ENCODE measurements around the gene SAC3D1. TPM values are rescaled to one million over a fixed set of nuclear protein-coding genes. Genes with fewer than 3 reads are reported as not detected.

The SAC3D1 gene
- total and polyA plus RNA-seq, 9 of the 15 experiments (the other 6 are each of a cell fraction or from before 2014, with no cell fraction given), result 0.20 to 35.2 (median 5.8) TPM

DNA sequence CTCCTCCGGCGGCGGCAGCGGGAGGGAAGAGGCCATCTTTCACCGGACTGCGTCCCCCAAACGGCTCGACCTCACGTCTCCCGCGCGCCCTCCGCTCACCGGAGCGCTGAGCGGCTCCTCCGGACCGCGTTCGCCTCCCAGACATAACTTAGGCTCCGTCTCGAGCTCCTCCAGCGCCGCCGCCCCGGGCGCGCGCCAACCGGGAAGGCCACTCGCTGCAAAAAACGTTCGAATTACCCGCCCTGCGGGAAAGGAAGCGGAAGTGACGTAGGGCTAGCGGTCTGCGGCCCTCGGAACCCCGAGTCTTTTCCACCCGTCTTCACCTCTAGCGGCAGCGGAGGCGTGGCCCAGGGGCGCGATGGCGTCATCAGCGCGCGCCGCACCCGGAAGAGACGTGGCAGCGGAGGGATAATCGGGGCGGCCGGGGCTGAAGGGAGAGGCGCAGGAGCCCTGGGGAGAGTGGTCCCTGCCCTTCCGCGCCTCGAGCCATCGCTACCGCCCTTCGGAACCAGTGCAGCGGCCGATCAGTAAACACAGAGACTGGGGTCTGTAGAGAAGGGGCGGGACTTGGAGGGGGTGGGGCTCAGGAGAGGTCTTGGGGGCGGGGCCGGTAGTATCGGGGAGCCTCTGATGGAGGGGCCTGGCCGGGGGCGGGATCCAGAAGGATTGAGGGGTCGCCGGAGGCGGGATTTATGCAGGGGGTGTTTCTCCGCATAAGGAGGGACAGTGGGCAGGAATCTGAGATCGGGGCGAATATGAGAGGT, 43.0 kb downstream of the SAC3D1 start, which contains the start of the genes CDCA5 and ZFPL1 (continued):
- 0 out of 2 replicates have a peak, but pooled peaks have one; percentile 76 for TF ChIP-seq ZNF12 (CRISPR knock-in tag; IDR thresholded peaks at IDR 0.05)
- TF ChIP-seq PURB (CRISPR knock-in tag; IDR thresholded peaks at IDR 0.05; ENCODE audit: low read depth), result no peak
- TF ChIP-seq HNRNPH1 (optimal IDR thresholded peaks at IDR 0.05; ENCODE audit: low read depth, low read length), result no peak
- TF ChIP-seq NONO (IDR thresholded peaks at IDR 0.05; ENCODE audit: low read depth in 2 of 2, low read length in 1 of 2), result peak in 1 of 2 experiments; percentile 58; a peak in 1 of 4 replicates
- no peak for TF ChIP-seq HOMEZ (CRISPR knock-in tag; IDR thresholded peaks at IDR 0.05)
- TF ChIP-seq CBX8 (IDR thresholded peaks at IDR 0.05; ENCODE audit: borderline replicate concordance, extremely low read depth, low read depth, low read length, poor library complexity, severe bottlenecking), result no peak
- TF ChIP-seq, protein P1, sequence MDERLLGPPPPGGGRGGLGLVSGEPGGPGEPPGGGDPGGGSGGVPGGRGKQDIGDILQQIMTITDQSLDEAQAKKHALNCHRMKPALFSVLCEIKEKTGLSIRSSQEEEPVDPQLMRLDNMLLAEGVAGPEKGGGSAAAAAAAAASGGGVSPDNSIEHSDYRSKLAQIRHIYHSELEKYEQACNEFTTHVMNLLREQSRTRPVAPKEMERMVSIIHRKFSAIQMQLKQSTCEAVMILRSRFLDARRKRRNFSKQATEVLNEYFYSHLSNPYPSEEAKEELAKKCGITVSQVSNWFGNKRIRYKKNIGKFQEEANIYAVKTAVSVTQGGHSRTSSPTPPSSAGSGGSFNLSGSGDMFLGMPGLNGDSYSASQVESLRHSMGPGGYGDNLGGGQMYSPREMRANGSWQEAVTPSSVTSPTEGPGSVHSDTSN (CRISPR knock-in tag; IDR thresholded peaks at IDR 0.05; ENCODE audit: low read depth), result no peak
- TF ChIP-seq, protein P1 (tag; conservative IDR thresholded peaks at IDR 0.05; ENCODE audit: low read depth), result no peak
- TF ChIP-seq HSF4 (CRISPR knock-in tag; IDR thresholded peaks at IDR 0.05; ENCODE audit: borderline replicate concordance), result no peak
- no peak for TF ChIP-seq GTF2B (IDR thresholded peaks at IDR 0.05; ENCODE audit: extremely low read depth, insufficient read length)
- peak; percentile 96; the same call in 1 of the 2 replicates for TF ChIP-seq NR1H2 (CRISPR knock-in tag; IDR thresholded peaks at IDR 0.05)
- TF ChIP-seq BRD4 (IDR thresholded peaks at IDR 0.05), result no peak
- peak; percentile 87 for TF ChIP-seq PCBP1 (IDR thresholded peaks at IDR 0.05; ENCODE audit: low read depth, low read length, poor library complexity, severe bottlenecking)
- no peak for TF ChIP-seq FOXA1 (IDR thresholded peaks at IDR 0.05; ENCODE audit: borderline replicate concordance)
- peak; percentile 97 for TF ChIP-seq RBFOX2 (IDR thresholded peaks at IDR 0.05; ENCODE audit: low read depth, low read length)
- TF ChIP-seq ZNF644 (tag; IDR thresholded peaks at IDR 0.05; ENCODE audit: low read depth), result no peak
- no peak for TF ChIP-seq HOXB6 (CRISPR knock-in tag; IDR thresholded peaks at IDR 0.05; ENCODE audit: borderline replicate concordance)
- TF ChIP-seq ZFP36 (IDR thresholded peaks at IDR 0.05; ENCODE audit: low read depth, low read length, partially characterized antibody), result no peak
- no peak for TF ChIP-seq IFI16 (CRISPR knock-in tag; IDR thresholded peaks at IDR 0.05)
- no peak for TF ChIP-seq PYGO2 (tag; IDR thresholded peaks at IDR 0.05)
- peak; percentile 100 for TF ChIP-seq CREM (IDR thresholded peaks at IDR 0.05; ENCODE audit: low read depth)
- peak; percentile 87 to 88 for TF ChIP-seq FOXK2 (conservative IDR thresholded peaks at IDR 0.05 in 1 of 2, IDR thresholded peaks at IDR 0.05 in 1 of 2; ENCODE audit: low read depth in 2 of 2)
- TF ChIP-seq SP2 (IDR thresholded peaks at IDR 0.05; ENCODE audit: extremely low read depth, low read depth, low read length, poor library complexity, severe bottlenecking), result no peak
